ENCODE data around the gene IFITM5. TPM values are rescaled to one million over a fixed set of nuclear protein-coding genes. Genes with fewer than 3 reads are reported as not detected.

IFITM5 gene
- total and polyA plus RNA-seq, 9 of the 15 experiments (the other 6 are each of a cell fraction or from before 2014, with no cell fraction given): 0.19 TPM; not detected in 8

- TF ChIP-seq CBFA2T3 (IDR thresholded peaks at IDR 0.05): no peak
- no peak for TF ChIP-seq ZFP1 (CRISPR knock-in tag; IDR thresholded peaks at IDR 0.05)
- no peak for TF ChIP-seq PTTG1 (tag; IDR thresholded peaks at IDR 0.05; ENCODE audit: low read depth)
- TF ChIP-seq RBM14 (IDR thresholded peaks at IDR 0.05; ENCODE audit: borderline replicate concordance, insufficient read depth, low read depth, low read length): no peak
- TF ChIP-seq TCF3 (CRISPR knock-in tag; IDR thresholded peaks at IDR 0.05): no peak
- TF ChIP-seq ZNF592 (IDR thresholded peaks at IDR 0.05): peak; percentile 14; the same call in 1 of the 2 replicates
- 0 out of 2 replicates have a peak, but pooled peaks have one; percentile 14 for TF ChIP-seq MXI1 (IDR thresholded peaks at IDR 0.05; ENCODE audit: low read depth, low read length)
- no peak for TF ChIP-seq TCF7L2 (IDR thresholded peaks at IDR 0.05; ENCODE audit: low read depth, low read length)
- no peak for TF ChIP-seq RERE (CRISPR knock-in tag; IDR thresholded peaks at IDR 0.05; ENCODE audit: borderline replicate concordance)
- TF ChIP-seq RBM39 (optimal IDR thresholded peaks at IDR 0.05; ENCODE audit: low read depth, low read length): no peak
- peak; percentile 94 for TF ChIP-seq TFE3 (CRISPR knock-in tag; IDR thresholded peaks at IDR 0.05)
- no peak for TF ChIP-seq ESRRB (CRISPR knock-in tag; IDR thresholded peaks at IDR 0.05; ENCODE audit: borderline replicate concordance)
- no peak for TF ChIP-seq KDM2B (CRISPR knock-in tag; IDR thresholded peaks at IDR 0.05)
- TF ChIP-seq YY1 (IDR thresholded peaks at IDR 0.05; ENCODE audit: borderline replicate concordance in 1 of 3, control insufficient read depth in 1 of 3, extremely low read depth in 1 of 3, insufficient read depth in 3 of 3, insufficient read length in 1 of 3, insufficient replicate concordance in 2 of 3, low read depth in 1 of 3, low read length in 2 of 3): no peak
- peak; percentile 95 for TF ChIP-seq SPI1 (IDR thresholded peaks at IDR 0.05; ENCODE audit: borderline replicate concordance, low read depth, low read length)
These were observed 30.0 kb downstream of the IFITM5 start (continued) for GRCh38 chr11:269146-269890.

All from K562 (cell line).